Measurements from ENCODE around the gene CA10. TPM values are rescaled to one million over a fixed set of nuclear protein-coding genes. Genes with fewer than 3 reads are reported as not detected.

Gene CA10
- total RNA-seq, 1 experiment from 2014 or later, result not detected

DNA sequence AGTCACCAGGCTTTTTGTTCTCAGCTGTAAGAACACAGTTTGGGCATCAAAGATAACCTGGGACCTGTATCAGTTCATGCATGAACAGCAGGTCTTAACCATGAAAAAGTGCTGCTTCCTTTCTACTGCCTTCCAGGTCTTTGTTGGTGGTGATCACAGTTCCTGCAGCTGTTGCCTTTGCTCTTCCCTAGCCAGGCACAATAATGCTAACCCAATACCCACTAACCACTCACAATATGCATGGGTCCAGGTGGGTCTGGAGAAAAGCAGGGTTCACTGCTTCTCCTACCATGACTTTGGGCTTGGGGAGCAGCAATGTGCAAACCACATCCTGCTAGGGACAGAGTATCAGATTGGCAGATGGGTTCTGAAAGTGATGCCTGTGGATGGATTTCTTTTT lies 501.3 kb downstream of the CA10 start:
- H3K9me3 ChIP-seq (replicated peaks), result no peaks in the 10 kb centered on the region
- H3K4me3 ChIP-seq, result no peak overlapping the region
- H3K27me3 ChIP-seq (replicated peaks), result no peaks in the 10 kb centered on the region; the same call in 1 of the 2 replicates
- no peaks in the 10 kb centered on the region for H3K36me3 ChIP-seq
- no peak overlapping the region for H3K27ac ChIP-seq
- H3K4me1 ChIP-seq (replicated peaks), result no peaks in the 10 kb centered on the region
- no peak for DNase-seq (ENCODE audit: low read depth in 1 of 2, low spot score in 2 of 2)

- Histone ChIP-seq H3K4me3 (no peak overlapping the region), H3K9me3 (replicated peaks) (no peaks in the 10 kb centered on the region), H3K27ac (no peak overlapping the region), H3K4me1 (replicated peaks) (no peaks in the 10 kb centered on the region), H3K36me3 (no peaks in the 10 kb centered on the region), H3K27me3 (replicated peaks) (no peaks in the 10 kb centered on the region)
- DNase-seq (ENCODE audit: low read depth in 1 of 2, low spot score in 2 of 2), result no peak
Observed at GRCh38 chr17:51653878-51654277, 504.6 kb downstream of the CA10 start.

GRCh38 chr17:51652529-51652928 lies 506.0 kb downstream of the CA10 start:
- no peak for DNase-seq (ENCODE audit: low read depth in 1 of 2, low spot score in 2 of 2)
- no peaks in the 10 kb centered on the region for H3K27me3 ChIP-seq (replicated peaks)
- no peaks in the 10 kb centered on the region for H3K36me3 ChIP-seq
- no peak overlapping the region for H3K27ac ChIP-seq
- H3K4me1 ChIP-seq (replicated peaks), result no peaks in the 10 kb centered on the region
- no peak overlapping the region for H3K4me3 ChIP-seq
- no peaks in the 10 kb centered on the region for H3K9me3 ChIP-seq (replicated peaks)

DNA sequence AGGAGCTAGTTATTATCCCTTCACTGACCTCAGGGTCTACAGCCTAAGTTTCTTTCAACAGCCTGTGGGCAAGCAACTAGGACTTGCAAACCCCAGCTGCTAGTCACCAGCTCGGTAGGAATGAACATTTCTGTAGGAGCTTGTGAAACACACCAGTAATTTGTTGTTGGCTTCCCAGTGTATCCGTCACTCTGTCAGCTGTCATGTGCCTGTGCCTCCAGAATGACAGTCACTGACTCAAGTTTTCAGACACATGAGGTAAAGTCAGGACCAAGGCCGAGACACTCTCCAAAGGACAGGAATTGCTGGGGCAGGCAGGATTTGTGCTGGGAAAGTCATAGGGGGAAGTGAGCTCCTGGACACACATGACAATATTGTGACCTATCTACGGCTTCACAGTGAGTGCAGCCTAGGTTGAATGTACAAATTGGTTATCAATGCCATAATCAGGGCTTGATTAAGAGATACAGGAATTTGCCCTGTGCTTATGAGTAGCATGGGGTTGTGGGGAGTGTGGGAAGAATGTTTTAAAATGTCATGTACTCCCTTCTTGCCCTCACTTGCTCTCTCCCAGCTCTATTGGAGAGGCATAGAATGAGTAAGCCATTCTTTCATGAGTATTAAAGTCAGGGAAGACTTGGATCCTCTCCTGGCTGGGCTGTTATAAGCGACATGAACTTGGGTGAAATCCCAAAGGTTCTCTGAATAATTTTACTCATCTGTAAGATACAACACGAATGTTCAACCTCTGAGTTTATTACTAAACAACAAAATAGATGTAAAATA lies 506.8 kb downstream of the CA10 start:
- Histone ChIP-seq H3K27me3 (replicated peaks) (no peaks in the 10 kb centered on the region), H3K9me3 (replicated peaks) (no peaks in the 10 kb centered on the region), H3K4me1 (replicated peaks) (no peaks in the 10 kb centered on the region), H3K27ac (no peak overlapping the region), H3K36me3 (no peaks in the 10 kb centered on the region), H3K4me3 (no peak overlapping the region)
- DNase-seq (ENCODE audit: low read depth in 1 of 2, low spot score in 2 of 2), result no peak

- no peaks in the 10 kb centered on the region for H3K36me3 ChIP-seq
- no peak for DNase-seq (ENCODE audit: low read depth in 1 of 2, low spot score in 2 of 2)
- H3K9me3 ChIP-seq (replicated peaks), result no peaks in the 10 kb centered on the region
- no peak overlapping the region for H3K4me3 ChIP-seq
- no peak overlapping the region for H3K27ac ChIP-seq
- no peaks in the 10 kb centered on the region for H3K4me1 ChIP-seq (replicated peaks)
- no peaks in the 10 kb centered on the region for H3K27me3 ChIP-seq (replicated peaks)
Observed at GRCh38 chr17:51650772-51651171, 507.7 kb downstream of the CA10 start.

- no peak for DNase-seq (ENCODE audit: low read depth in 1 of 2, low spot score in 2 of 2)
- Histone ChIP-seq H3K27ac (no peak overlapping the region), H3K4me3 (no peak overlapping the region), H3K4me1 (replicated peaks) (no peaks in the 10 kb centered on the region), H3K27me3 (replicated peaks) (no peaks in the 10 kb centered on the region), H3K9me3 (replicated peaks) (no peaks in the 10 kb centered on the region), H3K36me3 (no peaks in the 10 kb centered on the region)
Observed at GRCh38 chr17:51650202-51650601, 508.3 kb downstream of the CA10 start.

DNA sequence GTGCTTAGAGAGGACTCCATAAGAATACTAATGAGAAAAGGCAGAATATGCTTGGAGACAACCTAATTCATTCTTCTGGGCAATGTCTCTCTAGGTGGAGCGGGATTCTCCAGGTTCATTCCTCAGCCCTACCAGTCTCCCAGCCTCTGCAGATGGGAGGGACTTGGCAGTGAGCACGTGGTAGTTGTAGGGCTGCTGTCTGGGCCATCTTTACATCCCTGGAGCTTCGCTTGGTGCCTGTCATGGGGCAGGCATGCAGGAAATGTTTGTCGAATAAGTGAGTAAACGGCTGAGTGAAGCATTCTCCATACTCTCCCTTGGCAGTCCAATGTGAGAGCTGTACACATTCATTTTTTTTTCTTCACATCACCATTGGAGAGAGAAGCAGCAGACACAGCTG lies 510.7 kb downstream of the CA10 start:
- H3K4me3 ChIP-seq, result no peak overlapping the region
- DNase-seq (ENCODE audit: low read depth in 1 of 2, low spot score in 2 of 2), result no peak
- no peaks in the 10 kb centered on the region for H3K4me1 ChIP-seq (replicated peaks)
- H3K27me3 ChIP-seq (replicated peaks), result peaks cover 3% of the 10 kb centered on the region
- no peak overlapping the region for H3K27ac ChIP-seq
- no peaks in the 10 kb centered on the region for H3K36me3 ChIP-seq
- H3K9me3 ChIP-seq (replicated peaks), result no peaks in the 10 kb centered on the region

- no peaks in the 10 kb centered on the region for H3K4me1 ChIP-seq (replicated peaks)
- H3K36me3 ChIP-seq, result no peaks in the 10 kb centered on the region
- H3K27ac ChIP-seq, result no peak overlapping the region
- H3K27me3 ChIP-seq (replicated peaks), result peaks cover 5% of the 10 kb centered on the region
- no peaks in the 10 kb centered on the region for H3K9me3 ChIP-seq (replicated peaks)
- no peak overlapping the region for H3K4me3 ChIP-seq
- DNase-seq (ENCODE audit: low read depth in 1 of 2, low spot score in 2 of 2), result no peak
Observed at GRCh38 chr17:51647067-51647466, 511.4 kb downstream of the CA10 start.

DNA sequence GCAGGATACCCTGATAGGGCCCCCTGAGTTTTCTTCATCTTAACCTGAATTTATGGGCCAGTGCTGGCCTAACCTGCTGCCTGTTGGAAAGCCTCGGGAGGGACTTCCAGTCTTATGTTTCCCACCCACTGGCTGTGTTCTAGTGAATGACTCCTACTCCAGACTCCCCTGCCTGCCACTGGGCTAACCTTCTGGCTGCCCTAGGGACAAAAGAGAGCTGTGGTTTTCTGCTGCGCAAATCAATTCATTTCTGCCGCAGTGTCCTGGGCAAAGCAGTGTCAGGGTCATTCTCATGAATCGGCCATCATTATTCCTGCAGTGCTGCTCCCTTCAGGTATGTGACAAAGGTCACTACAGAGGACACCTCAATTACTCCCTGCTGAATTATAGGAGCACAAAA lies 512.0 kb downstream of the CA10 start:
- DNase-seq (ENCODE audit: low read depth in 1 of 2, low spot score in 2 of 2), result no peak
- Histone ChIP-seq H3K4me1 (replicated peaks) (no peaks in the 10 kb centered on the region), H3K36me3 (no peaks in the 10 kb centered on the region), H3K27ac (no peak overlapping the region), H3K4me3 (no peak overlapping the region), H3K9me3 (replicated peaks) (no peaks in the 10 kb centered on the region), H3K27me3 (replicated peaks) (peaks cover 5% of the 10 kb centered on the region)

DNA sequence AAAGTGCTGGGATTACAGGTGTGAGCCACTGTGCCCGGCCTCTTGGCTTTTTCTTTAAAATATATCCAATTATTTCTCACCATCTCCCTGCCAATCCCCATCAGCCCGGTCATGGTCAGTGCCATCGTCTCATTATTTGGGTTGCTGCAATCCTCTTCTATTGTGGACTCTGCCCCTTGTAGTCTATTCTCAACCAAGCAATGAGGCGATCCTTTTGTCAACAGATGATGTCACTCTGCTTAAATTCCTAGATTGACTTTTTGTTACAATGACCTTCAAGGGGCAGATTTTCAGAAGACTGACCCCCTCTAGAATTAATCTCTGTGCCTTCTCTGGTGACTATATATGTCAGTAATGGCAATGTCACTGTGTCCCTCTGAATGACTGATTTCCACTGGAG lies 513.5 kb downstream of the CA10 start:
- peaks cover 5% of the 10 kb centered on the region for H3K27me3 ChIP-seq (replicated peaks)
- H3K9me3 ChIP-seq (replicated peaks), result no peaks in the 10 kb centered on the region
- H3K4me3 ChIP-seq, result no peak overlapping the region
- no peaks in the 10 kb centered on the region for H3K4me1 ChIP-seq (replicated peaks)
- no peak overlapping the region for H3K27ac ChIP-seq
- no peaks in the 10 kb centered on the region for H3K36me3 ChIP-seq
- no peak for DNase-seq (ENCODE audit: low read depth in 1 of 2, low spot score in 2 of 2)

- H3K9me3 ChIP-seq (replicated peaks), result no peaks in the 10 kb centered on the region
- no peak for DNase-seq (ENCODE audit: low read depth in 1 of 2, low spot score in 2 of 2)
Observed at GRCh38 chr17:51643702-51644490, 514.6 kb downstream of the CA10 start.

GRCh38 chr17:51642029-51642428 lies 516.5 kb downstream of the CA10 start:
- H3K27me3 ChIP-seq (replicated peaks), result peaks cover 5% of the 10 kb centered on the region
- no peak overlapping the region for H3K4me3 ChIP-seq
- DNase-seq (ENCODE audit: low read depth in 1 of 2, low spot score in 2 of 2), result no peak
- H3K9me3 ChIP-seq (replicated peaks), result no peaks in the 10 kb centered on the region
- no peaks in the 10 kb centered on the region for H3K4me1 ChIP-seq (replicated peaks)
- no peaks in the 10 kb centered on the region for H3K36me3 ChIP-seq
- no peak overlapping the region for H3K27ac ChIP-seq

More at GRCh38 chr17:51643702-51644490, 514.6 kb downstream of the CA10 start:
- peaks cover 5% of the 10 kb centered on the region for H3K27me3 ChIP-seq (replicated peaks)
- no peaks in the 10 kb centered on the region for H3K36me3 ChIP-seq
- no peak overlapping the region for H3K27ac ChIP-seq
- no peak overlapping the region for H3K4me3 ChIP-seq
- H3K4me1 ChIP-seq (replicated peaks), result no peaks in the 10 kb centered on the region

- Histone ChIP-seq H3K4me1 (replicated peaks) (no peaks in the 10 kb centered on the region), H3K27me3 (replicated peaks) (peaks cover 5% of the 10 kb centered on the region), H3K36me3 (no peaks in the 10 kb centered on the region), H3K27ac (no peak overlapping the region), H3K4me3 (no peak overlapping the region), H3K9me3 (replicated peaks) (no peaks in the 10 kb centered on the region)
- DNase-seq (ENCODE audit: low read depth in 1 of 2, low spot score in 2 of 2), result no peak
Observed at GRCh38 chr17:51640108-51640622, 518.3 kb downstream of the CA10 start.

GRCh38 chr17:51638971-51639370 lies 519.5 kb downstream of the CA10 start:
- no peak for DNase-seq (ENCODE audit: low read depth in 1 of 2, low spot score in 2 of 2)
- Histone ChIP-seq H3K27me3 (replicated peaks) (peaks cover 5% of the 10 kb centered on the region), H3K9me3 (replicated peaks) (no peaks in the 10 kb centered on the region), H3K4me1 (replicated peaks) (no peaks in the 10 kb centered on the region), H3K27ac (no peak overlapping the region), H3K4me3 (no peak overlapping the region), H3K36me3 (no peaks in the 10 kb centered on the region)
